ENCODE measurements around the gene EIF2B4.
"Not testable (repeated sequence)": the region's sequence is repeated elsewhere in the genome, so short reads cannot be mapped to it uniquely, and the experiment has no call there.

The EIF2B4 gene

DNA sequence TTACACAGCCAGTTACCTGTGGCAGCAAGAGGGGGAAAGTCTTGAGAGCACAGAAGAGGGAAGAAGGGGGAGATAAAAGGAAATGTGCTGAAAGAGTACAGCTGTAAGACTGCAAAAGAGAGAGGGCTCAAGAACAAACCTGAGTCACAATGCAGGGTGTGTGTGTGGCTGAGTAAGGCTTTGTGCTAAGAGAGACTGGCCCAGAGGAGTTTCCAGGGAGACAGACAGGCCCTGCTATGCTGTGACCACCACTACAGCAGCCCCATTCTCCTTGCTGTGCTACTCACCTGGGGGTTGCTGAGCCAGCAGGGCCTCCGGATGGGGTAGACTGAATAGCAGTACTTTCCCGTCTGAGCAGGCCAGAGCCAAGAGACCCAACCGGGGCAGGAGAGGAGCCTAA is 34.8 kb downstream of the EIF2B4 start:
- no peak for DNase-seq (ENCODE audit: low spot score)

DNA sequence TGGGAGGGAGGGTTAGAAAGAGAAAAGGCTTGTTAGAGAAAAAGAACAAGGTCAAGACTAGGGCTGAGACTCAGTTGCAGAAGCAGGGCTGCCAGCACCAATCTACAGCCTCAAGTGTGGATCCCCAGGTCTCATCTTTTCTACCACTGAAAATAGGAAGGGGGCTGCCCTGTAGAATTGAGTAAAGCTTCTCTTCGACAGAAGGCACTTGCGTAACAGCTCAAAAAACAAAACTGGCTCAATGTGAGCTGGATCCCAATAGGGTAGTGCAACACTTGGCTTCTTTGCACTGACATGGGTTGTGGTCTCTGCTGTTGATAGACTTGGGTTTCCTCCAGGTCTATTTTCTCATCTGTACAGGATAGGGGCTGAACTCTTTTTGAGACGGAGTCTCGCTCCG is 45.4 kb downstream of the EIF2B4 start:
- DNase-seq (ENCODE audit: low spot score) = no peak

DNA sequence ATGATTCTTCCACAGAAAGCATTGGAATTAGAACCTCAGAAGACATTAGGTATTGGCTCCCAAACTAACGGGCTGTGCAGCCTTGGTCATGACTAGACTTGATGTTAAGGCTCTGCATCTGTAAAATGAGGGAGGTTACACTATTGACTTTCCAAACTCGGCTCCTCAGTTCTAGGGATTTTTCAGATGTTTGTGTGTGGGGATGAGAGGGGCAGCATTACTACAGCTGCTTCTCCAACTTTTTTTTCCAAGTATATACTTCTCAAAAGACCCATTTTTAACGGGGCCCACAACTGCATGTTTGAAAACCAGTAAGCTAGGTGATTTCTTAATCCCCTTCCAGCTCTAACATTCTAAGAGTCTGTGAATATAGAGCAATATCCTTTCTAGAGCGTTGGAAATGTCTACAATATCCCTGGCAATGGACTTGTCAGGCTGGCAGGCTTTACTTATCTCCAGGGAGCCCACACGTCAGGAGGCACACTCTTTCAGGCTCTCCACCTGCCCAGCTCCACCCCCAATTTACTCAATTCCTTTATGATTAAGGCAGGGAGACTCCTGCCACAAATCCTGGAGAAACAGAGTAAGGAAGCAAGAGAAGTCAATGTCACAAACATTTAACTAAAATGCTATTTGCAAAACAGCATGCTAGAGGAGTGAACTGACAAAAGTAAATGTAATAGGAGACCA is 46.4 kb downstream of the EIF2B4 start:
- DNase-seq (ENCODE audit: low spot score) = no peak

DNA sequence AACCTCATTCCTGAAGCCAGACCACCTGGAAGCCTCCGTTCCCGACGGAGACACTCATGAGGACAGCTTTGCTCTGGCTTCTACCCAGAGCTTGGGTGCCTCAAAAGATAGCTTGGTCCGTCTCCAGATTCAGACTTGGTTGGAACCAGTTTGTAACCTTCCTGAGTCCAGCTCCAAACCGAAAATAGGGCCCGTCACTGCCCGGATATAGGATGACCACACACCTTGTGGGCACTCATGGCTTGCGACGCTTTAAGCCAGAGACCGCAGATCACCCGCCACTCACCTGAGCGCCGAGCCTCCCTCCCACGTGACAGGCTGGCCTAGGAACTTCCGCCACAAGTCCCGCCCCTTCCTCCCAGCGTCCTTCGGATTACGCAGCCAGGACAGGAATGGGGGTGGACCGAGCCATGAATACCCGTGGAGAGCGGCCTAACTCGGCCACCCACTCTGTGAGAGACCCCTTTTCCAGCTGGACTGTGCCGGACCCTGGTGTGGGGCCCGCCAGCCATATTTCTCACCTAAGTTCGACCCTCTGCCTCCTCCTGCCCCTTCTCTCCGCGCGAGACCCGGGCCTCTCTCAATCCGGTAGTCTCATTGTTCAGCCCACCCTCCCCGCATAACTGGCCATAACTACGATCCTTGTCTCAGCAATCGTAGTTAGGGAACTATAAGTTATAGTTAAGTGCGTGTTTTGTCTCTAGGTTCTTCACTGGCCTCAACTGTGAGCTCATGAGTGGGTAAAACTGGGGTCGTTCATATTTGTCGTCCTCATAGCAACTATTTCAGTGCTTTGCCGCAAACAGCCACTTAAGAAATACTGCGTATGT is 47.2 kb downstream of the EIF2B4 start, which contains the start of gene MPV17:
Gene MPV17 (minus strand): TSS at position 332 of the 830 bp plus-strand sequence. CDS start 580 bp downstream, outside the sequence.
- DNase-seq (ENCODE audit: low spot score) = peak; percentile 93

DNA sequence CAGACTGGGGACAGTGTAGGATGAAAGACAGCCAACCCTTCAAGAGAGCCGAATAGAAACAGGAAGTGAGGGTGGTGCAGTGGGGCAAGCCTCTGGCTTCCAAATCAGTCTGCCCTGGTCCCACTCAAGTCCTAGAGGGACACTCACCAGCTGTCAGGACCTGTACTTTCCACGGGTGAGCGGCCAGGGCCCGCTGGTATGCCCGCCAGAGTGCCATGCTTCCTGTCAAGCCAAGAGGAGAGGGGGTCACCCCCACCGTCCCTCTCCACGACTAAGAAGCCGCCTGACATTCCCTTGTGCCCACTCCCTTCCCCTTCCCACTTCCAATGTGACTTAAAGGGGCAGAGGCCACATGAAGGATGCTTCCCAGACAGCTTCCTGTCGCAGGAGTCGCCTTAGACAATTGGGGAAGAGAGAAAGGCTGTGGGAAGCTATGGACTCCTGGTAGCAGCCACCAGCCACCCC is 47.8 kb downstream of the EIF2B4 start:
- DNase-seq (ENCODE audit: low spot score) = no peak

DNA sequence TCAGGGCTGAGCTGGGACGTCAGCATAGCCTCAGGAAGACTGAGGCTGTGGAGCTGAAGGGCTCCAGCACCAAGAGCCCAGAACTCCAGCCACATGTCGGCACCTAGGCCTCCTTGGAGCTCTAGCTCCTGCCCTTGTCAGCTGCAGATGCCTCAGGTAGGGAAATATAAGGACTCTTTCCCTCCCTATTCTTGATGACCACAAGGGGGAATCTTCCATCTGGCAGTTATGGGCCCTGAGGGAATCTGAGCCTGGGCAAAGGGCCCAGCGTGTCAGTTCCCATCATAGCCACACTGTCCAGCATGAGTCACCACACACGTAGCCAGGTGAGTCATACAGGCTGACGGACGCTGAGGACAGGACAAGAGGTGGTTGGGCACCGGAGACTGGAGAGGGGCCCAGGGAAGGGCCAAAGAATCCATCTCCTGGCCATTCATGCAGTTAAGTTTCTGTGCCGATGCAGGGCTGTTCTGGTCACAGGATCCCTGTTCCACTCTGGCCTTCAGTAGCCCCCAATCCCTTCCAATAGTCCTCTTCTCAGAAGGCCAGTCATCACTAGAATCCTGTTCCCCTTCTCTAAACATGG is 49.1 kb downstream of the EIF2B4 start:
- DNase-seq (ENCODE audit: low spot score) = no peak

DNA sequence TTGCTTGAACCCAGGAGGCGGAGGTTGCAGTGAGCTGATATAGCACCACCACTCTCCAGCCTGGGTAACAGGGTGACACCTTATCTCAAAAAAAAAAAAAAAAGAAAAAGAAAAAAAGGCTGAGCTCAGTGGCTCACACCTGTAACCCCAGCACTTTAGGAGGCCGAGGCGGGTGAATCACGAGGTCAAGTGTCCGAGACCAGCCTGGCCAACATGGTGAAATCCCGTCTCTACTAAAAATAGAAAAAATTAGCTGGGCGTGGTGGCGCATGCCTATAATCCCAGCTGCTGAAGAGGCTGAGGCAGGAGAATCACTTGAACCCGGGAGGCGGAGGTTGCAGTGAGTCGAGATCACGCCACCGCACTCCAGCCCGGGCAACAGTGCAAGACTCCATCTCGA is 50.3 kb downstream of the EIF2B4 start:
- DNase-seq (ENCODE audit: low spot score) = not testable (repeated sequence)

DNA sequence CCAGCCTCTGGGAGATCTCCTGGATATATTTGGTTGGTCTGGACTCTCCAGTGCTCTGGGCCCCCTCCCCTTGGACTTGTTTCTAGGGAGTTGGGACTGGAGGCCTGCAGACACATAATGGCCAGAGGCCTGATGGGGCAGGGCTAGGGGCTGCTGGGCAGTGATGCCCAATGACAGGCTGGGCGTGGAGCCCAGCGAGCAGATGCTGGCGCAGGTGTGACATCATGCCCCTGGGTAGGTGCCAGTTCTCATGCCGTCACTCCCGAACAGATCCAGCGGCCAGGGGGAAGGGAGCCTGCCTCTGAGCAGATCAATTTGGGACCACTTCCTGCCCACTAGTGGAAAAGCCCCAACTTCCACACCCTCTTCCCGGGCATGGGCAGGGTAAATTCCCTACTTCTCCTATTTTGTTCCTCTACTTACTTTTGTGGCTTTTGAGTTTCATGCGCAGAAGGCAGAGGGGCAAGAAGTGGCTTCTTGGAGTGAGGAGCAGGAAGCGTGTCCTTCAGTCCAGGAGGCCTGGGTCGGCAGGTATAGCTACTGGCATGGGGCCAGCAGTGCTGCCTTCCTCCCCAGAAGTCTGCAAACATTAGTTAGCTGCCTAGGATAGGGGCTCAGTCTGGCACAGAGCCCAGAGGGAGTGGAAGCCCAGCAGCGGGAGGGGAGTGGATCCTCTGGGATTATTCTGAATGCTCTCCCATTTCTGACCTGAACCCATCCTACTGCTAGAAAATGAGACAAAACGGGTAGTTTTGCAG is 53.3 kb downstream of the EIF2B4 start:
- DNase-seq (ENCODE audit: low spot score) = no peak

DNA sequence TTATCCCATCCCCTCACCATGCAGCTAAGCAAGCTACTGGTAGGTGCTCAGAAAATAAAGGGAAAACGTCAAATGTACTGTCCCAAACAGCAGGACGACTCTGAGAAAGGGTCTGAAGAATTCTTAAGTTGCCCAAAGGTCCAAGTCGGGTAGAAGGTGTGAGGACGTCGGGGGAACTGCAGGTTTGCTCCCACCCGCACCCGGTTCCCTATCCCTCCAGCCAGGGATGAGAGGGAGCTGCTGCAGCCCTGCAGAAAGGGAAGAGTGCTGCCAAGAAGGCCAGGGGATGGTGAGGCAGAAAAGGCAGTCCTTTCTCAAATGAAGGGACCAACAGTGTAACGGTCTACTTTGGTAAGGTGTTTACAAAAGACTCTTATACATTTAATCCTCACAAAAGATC is 55.0 kb downstream of the EIF2B4 start:
- no peak for DNase-seq (ENCODE audit: low spot score)

DNA sequence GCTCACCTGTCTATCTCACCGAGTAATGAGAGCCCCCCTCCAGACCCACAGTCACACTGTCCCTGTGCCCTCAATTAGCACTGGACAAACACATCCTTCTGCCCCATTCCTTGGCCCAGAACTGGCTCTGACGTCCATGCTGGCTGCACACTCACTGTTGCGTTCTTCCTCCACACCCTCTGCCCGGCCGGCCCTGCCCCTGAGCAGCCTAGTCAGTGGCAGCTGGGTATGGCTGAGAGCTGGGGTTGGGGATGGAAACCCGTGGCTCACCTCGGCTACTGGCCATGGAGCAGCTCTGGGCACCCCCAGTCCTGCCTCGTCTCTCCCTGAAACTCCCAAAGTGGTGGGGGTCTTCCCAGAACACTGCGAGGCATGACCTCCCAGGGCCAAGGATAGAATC is 55.4 kb downstream of the EIF2B4 start:
- DNase-seq (ENCODE audit: low spot score) = no peak

All from left forelimb (tissue), 1 donor.